ENCODE results near the gene FOXJ2.
"Not testable (repeated sequence)": the region's sequence is repeated elsewhere in the genome, so short reads cannot be mapped to it uniquely, and the experiment has no call there.

Gene FOXJ2

DNA sequence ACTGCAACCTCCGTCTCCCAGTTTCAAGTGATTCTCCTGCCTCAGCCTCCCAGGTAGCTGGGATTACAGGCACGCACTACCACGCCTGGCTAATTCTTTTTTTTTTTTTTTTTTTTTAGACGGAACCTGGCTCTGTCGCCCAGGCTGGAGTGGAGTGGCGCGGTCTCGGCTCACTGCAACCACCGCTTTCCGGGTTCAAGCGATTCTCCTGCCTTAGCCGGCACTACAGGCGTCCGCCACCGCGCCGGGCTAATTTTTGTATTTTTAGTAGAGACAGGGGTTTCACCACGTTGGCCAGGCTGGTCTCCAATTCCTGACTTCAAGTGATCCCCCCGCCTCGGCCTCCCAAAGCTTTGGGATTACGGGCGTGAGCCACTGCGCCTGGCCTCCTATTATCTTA, 1.5 kb upstream of the FOXJ2 start:
- DNase-seq: not testable (repeated sequence)

DNA sequence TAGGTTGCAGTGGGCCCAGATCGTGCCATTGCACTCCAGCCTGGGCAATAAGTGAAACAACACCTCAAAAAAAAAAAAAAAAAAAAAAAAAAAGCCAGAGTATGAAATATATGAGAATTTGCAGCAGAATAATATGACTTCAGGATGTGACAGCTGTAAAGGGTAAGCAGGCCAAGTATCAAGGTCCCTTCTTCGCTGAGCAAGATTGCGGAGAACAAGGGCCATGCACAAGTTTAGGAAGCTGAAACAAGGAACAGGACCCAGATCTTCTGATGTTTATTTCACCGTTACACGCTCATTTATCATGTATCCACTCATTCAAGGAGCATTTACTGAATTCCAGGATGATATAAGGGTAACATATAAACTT, 659 bp upstream of the FOXJ2 start:
- no peak for DNase-seq

DNA sequence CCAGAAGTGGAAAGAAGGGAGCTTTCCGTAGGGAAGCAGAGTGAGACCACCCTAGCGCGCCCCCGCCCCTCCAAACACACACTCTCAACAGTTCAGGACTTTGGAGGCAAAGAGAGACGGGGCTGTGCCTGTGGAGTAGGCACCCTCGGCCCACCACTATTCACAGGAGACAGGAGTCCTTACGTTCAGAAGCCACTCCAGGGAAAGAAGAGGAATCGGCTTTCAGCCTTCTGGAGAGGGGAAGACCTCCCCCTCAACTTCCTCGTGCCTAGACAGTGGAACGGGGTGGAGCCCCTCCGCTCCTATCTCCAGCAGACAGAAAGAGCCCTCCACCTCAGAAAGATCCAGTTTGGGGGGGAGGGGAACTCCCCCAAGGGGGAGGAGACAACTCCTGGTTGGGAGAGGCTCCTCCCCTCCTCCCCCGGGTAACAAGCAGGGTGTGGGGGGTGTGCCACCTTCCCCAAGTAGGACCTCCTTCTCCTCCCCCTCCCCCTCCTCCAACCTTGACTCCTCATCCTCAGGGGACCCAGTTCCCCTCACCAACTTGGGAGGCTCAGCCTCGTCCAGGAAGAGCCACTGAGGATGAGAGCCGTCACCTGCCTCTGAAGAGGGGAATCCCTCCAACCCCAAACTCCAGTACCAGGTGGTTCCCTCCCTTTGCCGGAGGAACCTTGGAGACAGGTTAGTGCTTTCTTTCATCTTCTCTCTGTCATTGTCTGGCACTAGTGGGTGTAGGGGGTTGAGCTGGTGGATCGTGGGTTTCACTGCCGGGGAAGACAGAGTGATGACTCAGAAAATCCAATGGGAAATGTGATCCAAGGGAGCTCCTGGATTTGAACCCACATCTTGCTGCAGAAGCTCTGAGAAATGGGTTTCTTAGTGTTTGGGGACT, 883 bp downstream of the FOXJ2 start:
- DNase-seq: no peak

DNA sequence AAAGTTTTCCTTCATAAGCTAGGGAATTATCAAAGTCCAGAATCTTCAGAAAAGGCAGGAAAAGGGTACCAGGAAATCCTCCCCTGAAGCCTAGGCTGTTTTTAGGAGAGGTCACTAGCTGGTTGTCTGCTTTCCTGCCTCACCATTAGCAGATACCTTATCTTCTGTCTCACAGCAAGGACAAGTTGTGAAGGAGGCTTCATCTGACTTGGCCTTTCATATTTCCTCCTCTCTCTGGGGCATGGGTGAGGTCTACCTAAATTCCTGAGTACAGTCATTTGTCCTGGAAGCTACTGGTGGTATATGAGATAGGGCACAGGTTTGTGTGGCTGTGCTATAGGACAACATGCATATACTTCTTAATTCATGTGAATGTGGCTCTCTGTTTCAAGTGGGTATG, 2.3 kb downstream of the FOXJ2 start:
- DNase-seq: no peak

DNA sequence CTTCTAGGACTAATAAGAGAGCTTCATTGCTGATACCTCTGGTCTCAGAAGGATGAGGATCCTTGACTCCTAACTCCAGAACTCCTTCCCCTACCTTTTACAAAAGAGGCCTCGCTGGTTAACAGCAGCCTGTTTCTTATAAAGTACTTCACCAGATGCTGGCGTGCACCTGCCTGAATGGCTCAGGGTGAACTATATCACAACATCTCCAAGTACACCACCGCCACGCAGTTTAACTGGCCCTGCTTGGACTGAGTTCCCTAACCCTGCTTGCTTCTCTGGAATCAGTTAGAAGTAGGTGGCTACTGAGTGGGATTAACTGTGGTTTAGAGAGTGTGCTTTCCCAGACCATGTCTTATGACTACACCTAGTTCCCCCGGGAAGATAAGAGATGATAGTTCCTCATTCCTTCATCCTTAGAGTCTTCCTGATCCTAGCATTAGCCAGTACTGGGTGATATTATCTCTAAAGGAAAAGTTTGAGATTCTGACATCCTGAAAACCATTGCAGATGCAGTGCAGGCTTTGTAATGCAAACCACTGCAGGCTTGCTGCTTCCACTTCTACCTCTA, 3.0 kb downstream of the FOXJ2 start:
- no peak for DNase-seq

DNA sequence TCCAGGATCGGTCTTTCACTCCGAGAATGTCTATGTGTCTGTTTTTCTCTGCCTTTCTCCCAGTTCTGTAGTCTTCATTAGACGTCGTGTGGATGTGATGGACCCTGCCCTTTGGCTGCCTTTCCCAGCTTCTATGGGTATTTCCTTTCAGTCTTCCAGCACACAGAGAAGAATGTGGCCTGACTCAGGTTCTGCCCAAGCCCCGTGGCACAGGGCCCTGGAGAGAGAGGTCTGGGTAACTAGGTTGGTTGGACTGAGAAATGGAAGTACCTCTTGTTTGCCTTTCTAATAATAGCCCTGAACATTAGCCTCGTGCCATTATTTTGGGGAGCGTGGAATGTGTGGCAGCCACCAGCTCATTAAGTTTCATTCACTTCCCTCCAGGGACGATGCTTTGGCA, 3.8 kb downstream of the FOXJ2 start:
- no peak for DNase-seq

DNA sequence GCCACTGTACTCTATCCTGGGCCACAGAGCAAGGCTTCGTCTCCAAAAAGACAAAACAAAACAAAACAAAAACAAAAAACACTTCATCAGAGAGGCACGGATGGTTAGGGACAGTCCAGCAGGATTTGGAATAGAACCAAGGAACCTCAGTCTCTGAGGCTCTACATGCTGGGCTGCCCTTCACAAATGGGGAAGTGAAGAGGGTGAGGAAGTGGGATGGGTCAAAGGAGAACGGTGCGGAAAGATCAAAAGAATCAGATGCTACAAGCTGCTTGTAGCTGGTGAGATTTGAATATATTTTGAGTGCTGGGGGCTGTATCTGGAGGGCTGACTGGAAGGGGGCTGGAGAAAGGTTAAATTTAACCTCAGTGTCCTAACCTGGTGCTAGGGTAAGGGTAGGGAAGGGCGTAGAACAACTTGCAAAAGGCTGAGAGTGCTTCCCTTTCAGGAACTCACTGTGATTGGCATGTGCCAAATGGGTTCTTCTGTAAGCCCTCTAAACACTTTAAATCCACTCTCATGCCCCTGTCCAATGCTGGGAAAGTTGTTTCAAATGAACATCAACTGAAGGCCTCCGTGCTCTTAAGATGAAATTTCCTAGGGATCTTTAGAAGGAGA, 4.6 kb downstream of the FOXJ2 start:
- DNase-seq: no peak

DNA sequence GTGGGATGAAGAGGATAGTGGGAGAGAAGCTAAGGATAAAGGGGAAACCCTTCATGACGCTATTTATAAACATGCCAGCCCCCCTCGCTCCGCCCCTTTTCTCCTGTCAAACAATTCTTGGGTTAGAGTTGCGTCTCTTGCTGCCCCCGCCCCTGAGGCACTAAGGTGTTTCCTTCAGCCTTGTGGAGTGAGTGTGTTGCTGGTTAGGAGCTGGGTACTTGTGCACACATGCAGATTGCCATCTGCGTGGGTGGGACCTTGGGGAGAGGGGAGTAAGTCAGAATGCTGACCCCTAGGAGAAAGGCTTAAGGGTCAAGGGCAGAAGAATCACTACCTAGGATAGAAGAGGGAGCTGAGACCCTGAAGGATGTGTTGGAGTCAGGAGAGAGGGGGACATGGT, 5.4 kb downstream of the FOXJ2 start:
- DNase-seq: no peak

DNA sequence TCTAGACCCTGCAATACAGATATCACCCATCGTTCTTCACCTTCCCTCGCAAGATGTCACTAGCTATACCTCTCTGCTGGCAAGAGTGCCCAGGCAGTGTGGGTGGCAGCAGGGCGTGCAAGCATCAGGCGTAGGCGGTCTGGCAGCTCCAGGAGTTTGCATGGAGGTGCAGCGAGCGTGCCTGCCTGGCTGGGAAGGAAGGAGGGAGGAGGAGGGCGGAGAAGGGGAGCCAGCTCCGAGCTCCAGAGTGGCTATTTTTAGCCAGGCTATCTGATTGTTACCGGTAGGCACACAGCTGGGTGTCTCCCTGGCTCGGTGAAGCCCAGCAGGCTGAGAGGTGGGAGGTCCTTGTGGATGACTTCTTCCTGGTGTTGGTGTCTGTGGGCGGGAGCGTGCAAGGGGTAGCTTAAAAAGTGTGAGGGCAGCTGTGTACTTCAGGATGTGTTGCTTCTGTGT, 6.2 kb downstream of the FOXJ2 start:
- peak; percentile 75 for DNase-seq

DNA sequence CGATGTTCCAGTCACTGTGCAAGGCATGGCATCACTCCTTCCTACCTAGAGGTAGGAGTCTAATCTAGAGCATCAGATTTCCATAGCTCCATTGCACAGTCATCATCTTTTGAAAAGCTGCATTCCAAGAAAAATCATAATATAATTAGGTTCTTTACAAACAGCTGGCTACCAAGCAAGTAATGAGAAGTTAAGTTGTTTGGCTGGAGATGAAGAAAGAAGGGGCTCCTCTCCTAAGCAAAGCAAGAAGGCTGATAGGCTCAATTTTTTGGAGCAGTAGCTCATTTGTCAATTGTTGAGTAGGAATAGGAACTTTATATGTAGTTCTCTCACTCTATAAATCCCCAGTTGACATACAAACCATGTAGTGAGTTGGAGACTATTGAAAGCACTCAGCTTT, 8.3 kb downstream of the FOXJ2 start:
- DNase-seq: no peak

DNA sequence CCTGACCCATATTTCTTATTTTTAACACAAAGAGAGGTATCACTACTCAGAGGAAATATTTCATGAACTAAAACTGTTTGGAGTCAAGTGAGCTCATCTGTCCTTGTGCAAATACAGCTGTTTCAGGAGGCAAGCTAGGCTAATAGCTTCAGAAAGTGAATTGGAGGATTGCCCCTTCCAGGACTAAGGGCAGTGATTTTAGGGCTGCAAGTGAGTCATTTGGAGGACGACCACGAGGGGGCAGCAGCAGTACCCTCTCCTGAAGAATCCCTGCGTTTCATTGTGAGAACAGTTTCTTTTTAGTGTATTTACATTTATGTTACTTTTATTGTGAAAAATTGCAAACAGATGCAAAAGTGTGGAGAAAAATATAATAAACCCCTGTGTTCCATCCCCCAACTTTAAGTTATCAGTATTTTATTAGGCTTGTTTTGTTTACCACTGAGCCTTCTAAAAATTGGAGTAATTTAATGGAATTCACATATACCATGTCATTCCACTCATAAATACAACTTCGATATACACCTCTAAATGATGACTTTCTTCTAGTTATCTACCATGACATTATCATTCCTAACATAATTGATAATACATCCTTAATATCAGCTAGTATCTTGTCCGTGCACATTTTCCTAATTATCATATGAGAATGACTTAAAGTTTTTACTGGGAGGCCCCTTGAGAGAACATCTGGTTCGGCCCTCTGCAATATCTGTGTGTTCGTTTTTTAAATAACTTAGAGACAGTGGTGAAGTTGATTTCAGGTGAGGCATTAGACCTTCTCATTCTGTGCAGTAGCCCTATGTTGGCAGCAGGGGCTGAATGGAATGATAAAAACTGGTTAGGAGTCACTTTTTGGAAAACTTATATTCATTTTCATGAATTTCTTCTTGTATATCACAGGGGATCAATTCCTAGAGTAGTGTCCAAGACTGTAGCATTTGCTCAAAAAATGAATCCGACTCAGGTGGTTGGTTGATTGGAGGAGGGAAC, 13.7 kb downstream of the FOXJ2 start:
- peak; percentile 12 for DNase-seq

DNA sequence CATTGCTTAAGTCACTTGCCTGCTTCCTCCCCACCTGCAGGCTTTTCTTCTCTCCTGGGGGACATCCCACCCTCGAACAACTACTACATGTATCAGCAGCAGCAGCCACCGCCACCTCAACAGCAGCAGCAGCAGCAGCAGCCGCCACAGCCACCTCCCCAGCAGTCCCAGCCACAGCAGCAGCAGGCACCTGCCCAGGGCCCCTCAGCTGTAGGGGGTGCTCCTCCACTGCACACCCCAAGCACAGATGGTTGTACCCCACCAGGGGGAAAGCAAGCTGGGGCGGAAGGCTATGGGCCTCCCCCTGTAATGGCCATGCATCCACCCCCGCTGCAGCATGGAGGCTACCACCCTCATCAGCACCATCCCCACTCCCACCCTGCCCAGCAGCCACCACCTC, 15.3 kb downstream of the FOXJ2 start:
- no peak for DNase-seq

DNA sequence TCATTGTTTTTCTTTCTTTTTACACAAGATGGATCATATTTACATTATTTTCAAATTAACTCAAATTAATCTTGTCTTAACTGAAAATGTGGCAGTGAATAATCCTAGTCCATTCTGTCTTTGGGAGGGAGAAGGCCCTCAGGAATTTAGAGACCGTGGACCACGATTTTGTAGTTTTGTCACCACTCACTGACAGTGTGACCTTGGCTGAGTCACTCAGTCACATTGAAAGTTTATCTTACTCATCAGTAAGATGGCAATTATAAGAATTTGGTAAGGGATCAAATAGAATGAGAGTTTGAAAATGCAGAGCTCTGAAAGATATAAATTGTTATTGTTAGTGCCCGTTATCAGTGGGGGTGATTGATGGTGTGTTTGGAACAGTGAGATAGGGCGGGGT, 16.4 kb downstream of the FOXJ2 start:
- no peak for DNase-seq

DNA sequence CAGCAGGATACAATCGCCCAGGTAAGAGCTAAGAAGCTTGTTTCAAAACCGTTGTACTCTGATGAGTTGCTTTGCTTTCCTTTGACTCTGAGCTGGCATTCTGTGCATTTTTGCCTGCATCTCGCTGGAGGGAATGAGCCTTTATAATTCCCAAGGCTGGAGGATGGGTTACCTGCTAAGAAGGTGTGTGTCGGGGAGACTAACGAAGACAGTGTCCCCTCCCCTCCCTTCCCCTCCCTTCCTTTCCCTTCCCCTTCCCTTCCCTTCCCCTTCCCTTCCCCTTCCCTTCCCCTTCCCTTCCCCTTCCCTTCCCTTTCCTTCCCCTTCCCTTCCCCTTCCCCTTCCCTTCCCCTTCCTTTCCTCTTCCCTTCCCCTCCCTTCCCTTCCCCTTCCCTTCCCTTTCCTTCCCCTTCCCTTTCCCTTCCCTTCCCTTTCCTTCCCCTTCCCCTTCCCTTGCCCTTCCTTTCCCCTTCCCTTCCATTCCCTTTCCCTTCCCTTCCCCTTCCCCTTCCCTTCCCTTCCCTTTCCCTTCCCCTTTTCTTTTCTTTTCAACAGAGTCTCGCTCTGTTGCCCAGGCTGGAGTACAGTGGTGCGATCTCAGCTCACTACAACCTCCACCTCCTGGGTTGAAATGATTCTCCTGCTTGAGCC, 18.2 kb downstream of the FOXJ2 start:
- DNase-seq: no peak

DNA sequence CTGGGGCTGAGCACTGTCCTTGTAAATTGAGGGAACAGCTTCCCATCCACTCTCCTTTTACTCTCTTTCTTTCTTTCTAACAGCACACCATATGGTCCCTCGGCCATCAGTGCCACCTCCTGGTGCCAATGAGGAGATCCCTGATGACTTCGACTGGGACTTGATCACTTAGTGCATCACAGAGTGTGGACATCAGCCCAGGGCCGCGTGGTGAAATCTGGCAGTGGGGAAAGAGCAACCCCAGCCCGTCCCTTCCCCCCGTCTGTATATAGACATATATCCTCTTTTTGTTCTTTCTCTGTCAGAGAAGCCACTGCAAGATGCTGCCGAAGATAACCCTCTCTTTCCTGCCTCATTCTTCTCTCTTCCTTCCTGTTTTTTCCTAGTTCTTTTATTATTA, 20.2 kb downstream of the FOXJ2 start:
- no peak for DNase-seq

DNA sequence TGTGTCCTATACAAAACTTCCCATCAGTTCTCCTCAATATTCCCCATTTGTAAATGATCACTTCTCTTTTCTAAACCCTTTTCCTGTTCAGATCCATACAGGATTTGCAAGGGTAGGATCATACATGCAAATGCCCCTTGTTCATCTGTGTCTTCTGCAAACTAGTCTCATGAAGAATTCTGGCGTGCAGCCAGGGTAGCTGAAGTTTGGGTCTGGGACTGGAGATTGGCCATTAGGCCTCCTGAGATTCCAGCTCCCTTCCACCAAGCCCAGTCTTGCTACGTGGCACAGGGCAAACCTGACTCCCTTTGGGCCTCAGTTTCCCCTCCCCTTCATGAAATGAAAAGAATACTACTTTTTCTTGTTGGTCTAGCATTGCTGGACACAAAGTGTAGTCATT, 22.3 kb downstream of the FOXJ2 start:
- no peak for DNase-seq

DNA sequence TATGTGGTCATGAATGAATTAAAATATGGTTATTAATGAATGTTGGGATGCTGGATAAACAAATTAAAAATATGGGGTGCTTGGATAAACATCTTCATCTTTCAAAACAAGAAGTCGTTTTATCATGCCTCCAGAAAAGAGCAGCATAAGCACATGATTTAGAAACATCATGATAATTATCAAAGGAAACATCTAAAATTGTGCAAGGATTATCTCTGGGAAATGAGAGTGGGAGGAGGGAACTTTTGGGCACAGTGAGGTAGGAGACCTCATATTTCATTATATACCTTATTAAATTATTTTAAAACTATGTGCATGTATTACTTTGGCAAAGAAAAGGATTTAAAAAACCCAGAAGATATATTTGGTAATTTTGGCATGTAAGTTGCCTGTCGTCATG, 24.8 kb downstream of the FOXJ2 start:
- no peak for DNase-seq

DNA sequence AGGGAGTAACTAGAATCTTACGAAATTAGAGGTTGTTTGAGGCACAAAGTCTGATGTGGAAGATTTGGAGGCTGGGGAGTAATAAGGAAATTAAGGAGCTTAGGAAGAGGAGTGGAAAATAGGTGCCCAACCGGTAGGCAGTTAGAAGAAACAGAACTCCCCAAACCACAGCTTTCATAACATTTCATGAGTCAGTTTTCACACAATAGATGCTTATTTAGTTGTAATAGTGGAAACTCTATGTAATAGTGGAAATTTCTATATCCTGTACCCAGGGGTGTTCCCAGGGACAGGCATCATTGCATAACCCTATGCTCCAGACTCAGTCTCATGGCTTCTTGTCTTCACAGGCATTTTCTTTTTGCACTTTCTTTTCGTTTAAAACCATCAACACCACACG, 25.3 kb downstream of the FOXJ2 start:
- no peak for DNase-seq

DNA sequence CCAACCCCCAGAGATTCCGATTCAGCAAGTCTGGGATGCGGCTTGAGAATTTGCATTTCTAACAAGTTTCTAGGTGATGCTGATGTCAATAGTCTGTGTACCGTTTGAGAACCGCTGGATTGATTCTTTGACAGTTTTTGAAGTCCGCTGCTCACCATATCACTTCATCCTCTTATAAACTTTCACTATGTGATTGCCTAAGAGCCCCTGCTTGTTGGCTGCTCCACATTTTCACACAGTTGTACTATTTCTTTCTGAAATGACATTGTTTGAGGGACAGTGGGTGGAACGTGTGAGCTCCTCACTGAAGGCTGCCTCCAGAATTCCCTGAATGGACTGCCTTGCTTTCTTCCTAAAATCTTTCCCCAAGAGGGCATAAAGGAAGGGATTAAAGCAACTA, 26.0 kb downstream of the FOXJ2 start:
- no peak for DNase-seq

DNA sequence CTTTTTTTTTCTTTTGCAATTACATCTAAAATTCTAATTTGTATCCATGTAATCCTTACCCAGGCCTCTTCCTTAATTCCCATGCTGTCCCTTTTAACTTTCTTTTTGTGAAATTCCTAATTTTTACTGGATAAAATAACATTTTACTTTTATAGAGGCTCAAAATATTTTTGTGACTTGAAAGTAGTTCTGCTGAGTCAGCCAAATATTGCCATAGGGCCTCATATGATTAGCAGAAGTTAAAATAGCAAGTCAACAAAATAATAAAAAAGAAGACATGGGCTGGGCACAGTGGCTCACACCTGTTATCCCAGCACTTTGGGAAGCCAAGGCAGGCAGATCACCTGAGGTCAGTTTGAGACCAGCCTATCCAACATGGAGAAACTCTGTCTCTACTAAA, 31.6 kb downstream of the FOXJ2 start:
- no peak for DNase-seq

DNA sequence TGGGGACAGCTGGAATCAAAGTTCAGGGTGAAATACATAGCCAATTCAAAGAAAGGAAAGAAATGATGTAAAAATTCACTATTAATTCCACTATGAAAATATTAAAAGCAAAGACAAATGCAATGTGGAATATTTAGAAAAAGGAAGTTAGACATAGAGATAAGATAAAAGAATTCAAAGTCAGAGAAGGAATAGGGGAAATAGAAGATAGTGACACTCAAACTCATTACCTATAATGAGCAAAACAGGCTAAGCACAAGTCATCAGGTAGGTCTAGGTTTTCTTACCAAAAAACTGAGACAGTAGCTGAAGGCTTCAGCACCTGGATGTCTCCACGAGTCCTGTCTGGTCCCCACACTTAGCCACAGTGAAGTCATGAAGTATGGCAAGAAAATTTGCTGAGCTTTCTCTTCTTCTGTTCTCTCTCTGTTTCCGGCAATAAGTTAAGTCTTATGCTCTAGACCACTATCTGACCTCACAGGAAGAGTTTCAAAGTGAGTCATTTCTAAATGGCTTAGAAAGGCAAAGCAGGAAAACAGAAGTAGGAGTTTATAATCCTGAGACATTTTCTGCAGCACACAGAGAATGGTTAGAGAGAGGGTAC, 33.6 kb downstream of the FOXJ2 start, which contains the start of gene C3AR1:
C3AR1 (minus strand) TSS at position 369 of the 604 bp plus-strand sequence. CDS start 6,174 bp downstream, outside the sequence.
- no peak for DNase-seq

DNA sequence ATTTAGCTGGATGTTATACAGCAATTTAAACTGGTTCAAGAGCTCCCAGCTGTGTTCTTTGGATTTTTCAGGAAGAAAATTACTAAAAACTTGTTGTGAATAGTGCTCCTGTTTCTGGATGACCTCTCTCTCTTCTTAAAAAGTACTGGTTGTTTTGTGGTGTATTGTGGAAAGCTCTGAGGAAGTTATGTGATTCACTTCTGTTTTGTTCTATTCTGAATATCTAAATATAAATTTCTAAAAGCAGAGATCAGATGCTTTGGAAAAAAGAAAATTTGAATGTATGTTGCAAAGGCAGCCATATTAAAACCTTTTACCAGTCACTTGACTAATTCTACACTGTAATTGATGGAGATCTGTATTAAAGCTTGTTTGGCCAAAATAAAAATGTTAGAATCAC, 37.1 kb downstream of the FOXJ2 start:
- DNase-seq: no peak

Measured in NCI-H2081 treated with DMSO at 0.1 percent for 48 hours (cell line).